ENCODE results near the gene MAGI2. TPM values are rescaled to one million over a fixed set of nuclear protein-coding genes. Genes with fewer than 3 reads are reported as not detected.

Gene MAGI2
- total RNA-seq, 4 donors from 2014 or later: 0.23 to 5.5 (median 0.45) TPM

GRCh38 chr7:78161781-78162180 is 1291.7 kb downstream of the MAGI2 start:
- intact Hi-C loops (cut with DNase I): no loop called here
- Histone ChIP-seq H3K27ac (no peak overlapping the region), H3K4me3 (no peak overlapping the region), H3K4me1 (no peaks in the 10 kb centered on the region), H3K27me3 (no peaks in the 10 kb centered on the region), H3K9me3 (no peaks in the 10 kb centered on the region), H3K36me3 (peaks cover 0 to 3% (median 0%) of the 10 kb centered on the region in 3 donors)
- WGBS, 2 donors: 66 to 69% methylated on average over 5 of the region's 5 CpGs
- TF ChIP-seq POLR2A (IDR thresholded peaks at IDR 0.05) (no peak), CTCF (IDR thresholded peaks at IDR 0.05) (no peak)
- DNase-seq: no peak

GRCh38 chr7:78159545-78159944 is 1293.9 kb downstream of the MAGI2 start:
- 83 to 100% methylated on average over 2 of the region's 2 CpGs for WGBS, 2 donors
- Histone ChIP-seq H3K4me3 (no peak overlapping the region), H3K9me3 (no peaks in the 10 kb centered on the region), H3K27ac (no peak overlapping the region), H3K27me3 (no peaks in the 10 kb centered on the region), H3K4me1 (no peaks in the 10 kb centered on the region), H3K36me3 (peaks cover 0 to 3% (median 0%) of the 10 kb centered on the region in 3 donors)
- DNase-seq: no peak
- TF ChIP-seq POLR2A (IDR thresholded peaks at IDR 0.05) (no peak), CTCF (IDR thresholded peaks at IDR 0.05) (no peak)
- intact Hi-C loops (cut with DNase I): no loop called here

GRCh38 chr7:78153285-78153684 is 1300.2 kb downstream of the MAGI2 start:
- H3K27ac ChIP-seq: no peak overlapping the region
- peaks cover 0 to 15% (median 4%) of the 10 kb centered on the region in 3 donors for H3K4me1 ChIP-seq
- WGBS, 2 donors: 69 to 73% methylated on average over 4 of the region's 4 CpGs
- no peaks in the 10 kb centered on the region for H3K36me3 ChIP-seq
- intact Hi-C loops (cut with DNase I): no loop called here
- no peaks in the 10 kb centered on the region for H3K27me3 ChIP-seq
- TF ChIP-seq CTCF (IDR thresholded peaks at IDR 0.05) (no peak), POLR2A (IDR thresholded peaks at IDR 0.05) (no peak)
- H3K4me3 ChIP-seq: no peak overlapping the region
- no peak for DNase-seq
- no peaks in the 10 kb centered on the region for H3K9me3 ChIP-seq

- no peaks in the 10 kb centered on the region for H3K36me3 ChIP-seq
- H3K4me1 ChIP-seq: peaks cover 0 to 15% (median 4%) of the 10 kb centered on the region in 3 donors
- H3K4me3 ChIP-seq: no peak overlapping the region
- TF ChIP-seq POLR2A (IDR thresholded peaks at IDR 0.05) (no peak), CTCF (IDR thresholded peaks at IDR 0.05) (no peak)
- H3K27me3 ChIP-seq: no peaks in the 10 kb centered on the region
- no peak for DNase-seq
- intact Hi-C loops (cut with DNase I): no loop called here
- WGBS, 2 donors: 34 to 41% methylated on average over 2 to 3 of the region's 3 CpGs
- no peaks in the 10 kb centered on the region for H3K9me3 ChIP-seq
- no peak overlapping the region for H3K27ac ChIP-seq
Observed at GRCh38 chr7:78151229-78151628, 1302.2 kb downstream of the MAGI2 start.

- Histone ChIP-seq H3K9me3 (no peaks in the 10 kb centered on the region), H3K27ac (no peak overlapping the region), H3K4me3 (no peak overlapping the region), H3K27me3 (no peaks in the 10 kb centered on the region), H3K4me1 (peaks cover 0 to 15% (median 4%) of the 10 kb centered on the region in 3 donors), H3K36me3 (no peaks in the 10 kb centered on the region)
- TF ChIP-seq POLR2A (IDR thresholded peaks at IDR 0.05): no peak
- TF ChIP-seq CTCF (IDR thresholded peaks at IDR 0.05): no peak
- WGBS, 2 donors: 42 to 50% methylated on average over 1 of the region's 1 CpG
- DNase-seq: no peak
- intact Hi-C loops (cut with DNase I): no loop called here
Observed at GRCh38 chr7:78149787-78150186, 1303.7 kb downstream of the MAGI2 start.

All from esophagus squamous epithelium (tissue), 5 donors.